ENCODE results near the gene UST.

DNA sequence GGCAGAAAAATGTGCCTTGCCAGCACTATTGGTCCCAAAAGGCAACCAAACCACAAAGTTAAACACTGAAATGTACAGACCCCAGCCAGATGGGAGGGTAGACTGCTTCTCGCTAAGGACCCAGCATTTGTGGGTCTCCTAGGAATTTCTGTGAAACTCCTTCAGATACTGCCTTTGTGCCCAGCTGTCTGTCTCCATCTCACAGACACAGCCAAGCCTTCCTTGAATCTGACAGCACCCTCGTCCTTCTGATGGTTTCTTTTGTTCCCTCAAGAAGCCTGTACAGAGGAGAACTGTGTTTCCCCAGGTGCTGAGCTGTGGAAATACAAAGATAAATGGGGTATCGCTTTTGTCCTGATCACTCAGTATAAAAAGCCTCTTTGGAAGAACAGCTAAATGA is 316.6 kb downstream of the UST start:
- TF ChIP-seq, protein P1, sequence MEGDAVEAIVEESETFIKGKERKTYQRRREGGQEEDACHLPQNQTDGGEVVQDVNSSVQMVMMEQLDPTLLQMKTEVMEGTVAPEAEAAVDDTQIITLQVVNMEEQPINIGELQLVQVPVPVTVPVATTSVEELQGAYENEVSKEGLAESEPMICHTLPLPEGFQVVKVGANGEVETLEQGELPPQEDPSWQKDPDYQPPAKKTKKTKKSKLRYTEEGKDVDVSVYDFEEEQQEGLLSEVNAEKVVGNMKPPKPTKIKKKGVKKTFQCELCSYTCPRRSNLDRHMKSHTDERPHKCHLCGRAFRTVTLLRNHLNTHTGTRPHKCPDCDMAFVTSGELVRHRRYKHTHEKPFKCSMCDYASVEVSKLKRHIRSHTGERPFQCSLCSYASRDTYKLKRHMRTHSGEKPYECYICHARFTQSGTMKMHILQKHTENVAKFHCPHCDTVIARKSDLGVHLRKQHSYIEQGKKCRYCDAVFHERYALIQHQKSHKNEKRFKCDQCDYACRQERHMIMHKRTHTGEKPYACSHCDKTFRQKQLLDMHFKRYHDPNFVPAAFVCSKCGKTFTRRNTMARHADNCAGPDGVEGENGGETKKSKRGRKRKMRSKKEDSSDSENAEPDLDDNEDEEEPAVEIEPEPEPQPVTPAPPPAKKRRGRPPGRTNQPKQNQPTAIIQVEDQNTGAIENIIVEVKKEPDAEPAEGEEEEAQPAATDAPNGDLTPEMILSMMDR (IDR thresholded peaks at IDR 0.05; ENCODE audit: low read depth, low read length, missing input control): no peak
- TF ChIP-seq, protein P2, sequence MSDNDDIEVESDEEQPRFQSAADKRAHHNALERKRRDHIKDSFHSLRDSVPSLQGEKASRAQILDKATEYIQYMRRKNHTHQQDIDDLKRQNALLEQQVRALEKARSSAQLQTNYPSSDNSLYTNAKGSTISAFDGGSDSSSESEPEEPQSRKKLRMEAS (IDR thresholded peaks at IDR 0.05): no peak
- TF ChIP-seq EGR1 (IDR thresholded peaks at IDR 0.05; ENCODE audit: low read depth in 2 of 2) (no peak), SP1 (IDR thresholded peaks at IDR 0.05) (no peak), TAF1 (conservative IDR thresholded peaks at IDR 0.05) (no peak), YY1 (IDR thresholded peaks at IDR 0.05) (no peak), FOXA1 (IDR thresholded peaks at IDR 0.05) (no peak), GABPA (IDR thresholded peaks at IDR 0.05 in 1 of 2, conservative IDR thresholded peaks at IDR 0.05 in 1 of 2) (no peak), NR2F2 (IDR thresholded peaks at IDR 0.05) (no peak), RAD21 (IDR thresholded peaks at IDR 0.05) (no peak), JUND (IDR thresholded peaks at IDR 0.05) (no peak)
- TF ChIP-seq, protein P3, sequence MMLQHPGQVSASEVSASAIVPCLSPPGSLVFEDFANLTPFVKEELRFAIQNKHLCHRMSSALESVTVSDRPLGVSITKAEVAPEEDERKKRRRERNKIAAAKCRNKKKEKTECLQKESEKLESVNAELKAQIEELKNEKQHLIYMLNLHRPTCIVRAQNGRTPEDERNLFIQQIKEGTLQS (IDR thresholded peaks at IDR 0.05): no peak
